ENCODE measurements around the gene DROSHA. TPM values are rescaled to one million over a fixed set of nuclear protein-coding genes. Genes with fewer than 3 reads are reported as not detected.
"Not testable (repeated sequence)": the region's sequence is repeated elsewhere in the genome, so short reads cannot be mapped to it uniquely, and the experiment has no call there.

Gene DROSHA
- total and polyA plus RNA-seq, 7 donors, result 18.2 to 50.5 (median 29.2) TPM

GRCh38 chr5:31573494-31574142 is 41.7 kb upstream of the DROSHA start:
- WGBS, 3 donors, result 89 to 91% (median 91%) methylated on average over 10 of the region's 10 CpGs
- no peaks in the 10 kb centered on the region for H3K36me3 ChIP-seq (ENCODE audit: insufficient read depth in 1 of 2, low read depth in 1 of 2)
- no peaks in the 10 kb centered on the region for H3K4me1 ChIP-seq
- no peak for ATAC-seq
- H3K27ac ChIP-seq, result no peak overlapping the region
- intact Hi-C loops (cut with DNase I), result no loop called here
- no peak for DNase-seq
- no peaks in the 10 kb centered on the region for H3K9me3 ChIP-seq
- H3K27me3 ChIP-seq (ENCODE audit: insufficient read depth in 3 of 3, low read length in 2 of 3), result no peaks in the 10 kb centered on the region
- H3K4me3 ChIP-seq, result no peak overlapping the region
- no peak for TF ChIP-seq CTCF (IDR thresholded peaks at IDR 0.05)

- Histone ChIP-seq H3K4me1 (no peaks in the 10 kb centered on the region), H3K27ac (no peak overlapping the region), H3K27me3 (ENCODE audit: insufficient read depth in 3 of 3, low read length in 2 of 3) (no peaks in the 10 kb centered on the region), H3K36me3 (ENCODE audit: insufficient read depth in 1 of 2, low read depth in 1 of 2) (no peaks in the 10 kb centered on the region), H3K9me3 (no peaks in the 10 kb centered on the region), H3K4me3 (no peak overlapping the region)
- TF ChIP-seq CTCF (IDR thresholded peaks at IDR 0.05), result no peak
- intact Hi-C loops (cut with DNase I), result no loop called here
- ATAC-seq, result no peak
- no peak for DNase-seq
These were observed 37.2 kb upstream of the DROSHA start for GRCh38 chr5:31569068-31569467.

GRCh38 chr5:31568302-31568835 is 36.5 kb upstream of the DROSHA start:
- Histone ChIP-seq H3K4me1 (no peaks in the 10 kb centered on the region), H3K36me3 (ENCODE audit: insufficient read depth in 1 of 2, low read depth in 1 of 2) (no peaks in the 10 kb centered on the region), H3K27ac (no peak overlapping the region), H3K27me3 (ENCODE audit: insufficient read depth in 3 of 3, low read length in 2 of 3) (no peaks in the 10 kb centered on the region), H3K4me3 (no peak overlapping the region), H3K9me3 (no peaks in the 10 kb centered on the region)
- ATAC-seq, result no peak
- WGBS, 3 donors, result 92 to 97% (median 97%) methylated on average over 1 of the region's 1 CpG
- DNase-seq, result no peak
- intact Hi-C loops (cut with DNase I), result no loop called here
- no peak for TF ChIP-seq CTCF (IDR thresholded peaks at IDR 0.05)

GRCh38 chr5:31566362-31566761 is 34.5 kb upstream of the DROSHA start:
- H3K27ac ChIP-seq; H3K36me3 ChIP-seq (ENCODE audit: insufficient read depth in 1 of 2, low read depth in 1 of 2); H3K4me3 ChIP-seq; intact Hi-C loops (cut with DNase I); DNase-seq; ATAC-seq; H3K27me3 ChIP-seq (ENCODE audit: insufficient read depth in 3 of 3, low read length in 2 of 3); H3K9me3 ChIP-seq; H3K4me1 ChIP-seq: not testable (repeated sequence)
- WGBS, 3 donors, result 90 to 93% (median 92%) methylated on average over 3 of the region's 3 CpGs

GRCh38 chr5:31563216-31563615 is 31.3 kb upstream of the DROSHA start:
- WGBS, 3 donors, result 48 to 65% (median 54%) methylated on average over 4 of the region's 4 CpGs
- Histone ChIP-seq H3K9me3 (no peaks in the 10 kb centered on the region), H3K36me3 (ENCODE audit: insufficient read depth in 1 of 2, low read depth in 1 of 2) (peaks cover 0 to 4% of the 10 kb centered on the region in 2 donors), H3K4me3 (no peak overlapping the region), H3K4me1 (no peaks in the 10 kb centered on the region), H3K27ac (no peak overlapping the region), H3K27me3 (ENCODE audit: insufficient read depth in 3 of 3, low read length in 2 of 3) (no peaks in the 10 kb centered on the region)
- TF ChIP-seq CTCF (IDR thresholded peaks at IDR 0.05), result no peak
- intact Hi-C loops (cut with DNase I), result no loop called here
- DNase-seq (no peak), ATAC-seq (no peak)
